PC-3 (cell line): ENCODE results near the gene SDK2. TPM values are rescaled to one million over a fixed set of nuclear protein-coding genes. Genes with fewer than 3 reads are reported as not detected.

Source experiments
- ATAC-seq: fragments of 200-7000 bp; cut with Tn5 transposase; 2 replicates; pipeline ENCODE4 v1.9.1; 2020; ENCODE audit warnings: mild to moderate bottlenecking, moderate library complexity
- BruUV-seq: library from RNA; stranded (reverse); fragments of 400-500 nt; replicated peaks from 2 replicates; lab custom pipeline; 2021; lab: Mats Ljungman, UMichigan
- CTCF ChIA-PET: fragments of 300-600 bp; sonication (Branson Sonifier 250); formaldehyde crosslinking; loops from one replicate; lab custom pipeline; 2022; ENCODE audit warnings: antibody characterized with exemption; lab: Charles Lee
- POLR2A ChIA-PET: fragments of 300-600 bp; sonication (Branson Sonifier 250); formaldehyde crosslinking; loops from one replicate; lab custom pipeline; 2022; ENCODE audit warnings: antibody characterized with exemption; ENCODE audit not compliant: unreplicated experiment; lab: Charles Lee
- DNase-seq: peaks from one replicate; pipeline ENCODE4 v3.0.0-alpha.2; 2015
- H2AFZ ChIP-seq: fragments of 300-600 bp; sonication (generic); 2 replicates; pipeline ENCODE4 v1.6.0; 2016; ENCODE audit warnings: antibody characterized with exemption, low read length
- H3F3A ChIP-seq: fragments of 300-600 bp; sonication (generic); one replicate; pipeline ENCODE4 v1.6.0; 2017; ENCODE audit warnings: antibody characterized with exemption, low read length, control low read depth, mild to moderate bottlenecking; ENCODE audit not compliant: unreplicated experiment
- H3K27ac ChIP-seq: fragments of 300-600 bp; sonication (generic); 2 replicates; pipeline ENCODE4 v1.5.1; 2016; ENCODE audit warnings: mild to moderate bottlenecking, low read length
- H3K27me3 ChIP-seq: fragments of 300-600 bp; sonication (generic); 2 replicates; pipeline ENCODE4 v1.6.1; 2016; ENCODE audit warnings: low read length, mixed read lengths
- H3K36me3 ChIP-seq: fragments of 300-600 bp; sonication (generic); 2 replicates; pipeline ENCODE4 v1.6.1; 2016; ENCODE audit warnings: low read depth, mixed run types, low read length, mixed read lengths
- H3K4me1 ChIP-seq: fragments of 300-600 bp; sonication (generic); 2 replicates; pipeline ENCODE4 v1.5.1; 2016; ENCODE audit warnings: low read length; ENCODE audit not compliant: insufficient read depth
- H3K4me2 ChIP-seq: fragments of 300-600 bp; sonication (generic); 2 replicates; pipeline ENCODE4 v1.6.0; 2016; ENCODE audit warnings: low read length
- H3K4me3 ChIP-seq: fragments of 300-600 bp; sonication (generic); 2 replicates; pipeline ENCODE4 v1.5.1; 2016; ENCODE audit warnings: mild to moderate bottlenecking, low read length, mixed read lengths
- H3K79me2 ChIP-seq: fragments of 300-600 bp; sonication (generic); 2 replicates; pipeline ENCODE4 v1.6.1; 2017; ENCODE audit warnings: low read length, mixed read lengths
- H3K9ac ChIP-seq: fragments of 300-600 bp; sonication (generic); 2 replicates; pipeline ENCODE4 v1.6.0; 2016; ENCODE audit warnings: mild to moderate bottlenecking, low read length
- H3K9me2 ChIP-seq: fragments of 300-600 bp; sonication (generic); replicated peaks from 2 replicates; pipeline ENCODE4 v1.6.1; 2016; ENCODE audit warnings: mixed run types, low read length, mixed read lengths
- H3K9me3 ChIP-seq: fragments of 300-600 bp; sonication (generic); 2 replicates; pipeline ENCODE4 v1.6.1; 2016; ENCODE audit warnings: low read length, mixed read lengths
- H4K20me1 ChIP-seq: fragments of 300-600 bp; sonication (generic); 2 replicates; pipeline ENCODE4 v1.6.1; 2016; ENCODE audit warnings: low read length, mixed read lengths
- EZH2 ChIP-seq: fragments of 300-600 bp; sonication (generic); IDR thresholded peaks from one replicate; pipeline ENCODE4 v1.6.1; 2017; ENCODE audit warnings: antibody characterized with exemption, mild to moderate bottlenecking, low read length; ENCODE audit not compliant: unreplicated experiment
- EZH2phosphoT487 ChIP-seq: fragments of 300-600 bp; sonication (generic); IDR thresholded peaks from 2 replicates; pipeline ENCODE4 v1.6.1; 2018; ENCODE audit warnings: mild to moderate bottlenecking, antibody characterized with exemption, low read length, borderline replicate concordance
- intact Hi-C: fragments of 100-400 bp; cut with micrococcal nuclease; formaldehyde crosslinking; loops from 2 replicates; pipeline ENCODE4 v1.9.0; 2023
- total RNA-seq: library from RNA; depleted of rRNA; stranded (reverse); fragments of >200 nt; gene quantifications from 2 replicates; pipeline ENCODE4 v1.2.3, GENCODE V29; 2014
- TF ChIP-seq, protein P1 (sequence below): fragments of 300-600 bp; sonication (generic); conservative IDR thresholded peaks from 2 replicates; pipeline ENCODE4 v1.5.1; 2017; ENCODE audit warnings: antibody characterized with exemption, low read depth, mild to moderate bottlenecking, low read length

Gene SDK2
- total RNA-seq, 1 experiment from 2014 or later, result 0.07 TPM

DNA sequence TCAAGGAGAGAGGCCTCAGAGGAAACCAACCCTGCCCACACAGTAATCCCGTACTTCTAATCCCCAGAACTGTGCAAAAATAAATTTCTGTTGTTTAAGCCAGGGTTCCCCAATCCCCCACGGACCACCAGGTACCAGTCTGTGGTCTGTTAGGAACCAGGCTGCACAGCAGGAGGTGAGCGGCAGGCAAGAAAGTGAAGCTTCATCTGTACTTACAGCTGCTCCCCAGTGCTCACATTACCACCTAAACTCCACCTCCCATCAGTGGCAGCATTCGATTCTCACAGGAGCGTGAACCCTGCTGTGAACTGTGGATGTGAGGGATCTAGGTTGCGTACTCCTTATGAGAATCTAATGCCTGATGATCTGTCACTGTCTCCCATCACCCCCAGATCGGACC, 231.3 kb downstream of the SDK2 start:
- Histone ChIP-seq H4K20me1 (no peaks in the 10 kb centered on the region), H3K27me3 (0 out of 2 replicates have a peak, but pooled peaks cover 7% of the 10 kb centered on the region), H3K4me1 (no peaks in the 10 kb centered on the region), H3K79me2 (no peaks in the 10 kb centered on the region), H3K36me3 (no peaks in the 10 kb centered on the region), H3K9me3 (no peaks in the 10 kb centered on the region), H3K4me3 (no peak overlapping the region), H3K27ac (no peak overlapping the region), H2AFZ (no peak overlapping the region), H3K9me2 (no peaks in the 10 kb centered on the region), H3F3A (no peaks in the 10 kb centered on the region), H3K9ac (no peak overlapping the region), H3K4me2 (no peak overlapping the region)
- TF ChIP-seq EZH2 (no peak), EZH2phosphoT487 (no peak)
- TF ChIP-seq, protein P1, sequence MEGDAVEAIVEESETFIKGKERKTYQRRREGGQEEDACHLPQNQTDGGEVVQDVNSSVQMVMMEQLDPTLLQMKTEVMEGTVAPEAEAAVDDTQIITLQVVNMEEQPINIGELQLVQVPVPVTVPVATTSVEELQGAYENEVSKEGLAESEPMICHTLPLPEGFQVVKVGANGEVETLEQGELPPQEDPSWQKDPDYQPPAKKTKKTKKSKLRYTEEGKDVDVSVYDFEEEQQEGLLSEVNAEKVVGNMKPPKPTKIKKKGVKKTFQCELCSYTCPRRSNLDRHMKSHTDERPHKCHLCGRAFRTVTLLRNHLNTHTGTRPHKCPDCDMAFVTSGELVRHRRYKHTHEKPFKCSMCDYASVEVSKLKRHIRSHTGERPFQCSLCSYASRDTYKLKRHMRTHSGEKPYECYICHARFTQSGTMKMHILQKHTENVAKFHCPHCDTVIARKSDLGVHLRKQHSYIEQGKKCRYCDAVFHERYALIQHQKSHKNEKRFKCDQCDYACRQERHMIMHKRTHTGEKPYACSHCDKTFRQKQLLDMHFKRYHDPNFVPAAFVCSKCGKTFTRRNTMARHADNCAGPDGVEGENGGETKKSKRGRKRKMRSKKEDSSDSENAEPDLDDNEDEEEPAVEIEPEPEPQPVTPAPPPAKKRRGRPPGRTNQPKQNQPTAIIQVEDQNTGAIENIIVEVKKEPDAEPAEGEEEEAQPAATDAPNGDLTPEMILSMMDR, result no peak
- DNase-seq (no peak), ATAC-seq (no peak)
- ChIA-PET POLR2A (no interaction called here), CTCF (interaction anchor here (0.5 kb wide), 1 partner anchor 236 kb away, joined by 3 read pairs; no protein-coding TSS in a partner anchor)
- no TSS peak for BruUV-seq
- intact Hi-C loops, result no loop called here

DNA sequence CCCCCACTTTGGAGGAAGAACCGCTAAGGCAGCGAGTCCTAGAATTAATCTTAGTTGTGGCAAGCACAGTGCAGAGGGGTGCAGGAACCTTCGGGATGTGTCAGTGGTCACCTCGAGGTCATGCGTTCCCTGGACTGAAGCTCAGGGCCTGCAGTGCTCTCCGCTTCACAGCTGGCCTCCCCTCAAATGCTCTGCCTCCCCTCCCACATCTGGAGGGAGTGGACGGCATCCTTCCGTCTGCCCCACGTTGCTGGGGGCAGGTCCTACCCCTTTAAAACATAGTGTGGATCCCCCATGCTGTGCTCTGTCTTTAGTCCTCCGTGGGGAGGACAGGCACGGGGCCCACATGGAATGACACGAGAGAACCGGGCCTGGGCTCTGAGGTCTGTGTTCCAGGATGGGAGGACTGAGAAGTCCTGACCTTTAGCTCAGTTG, 232.9 kb downstream of the SDK2 start:
- CTCF ChIA-PET, result no interaction called here
- H3K9me2 ChIP-seq, result no peaks in the 10 kb centered on the region
- ATAC-seq, result no peak

More for the DNA sequence above, 232.9 kb downstream of the SDK2 start:
- Histone ChIP-seq H3K9me3 (no peaks in the 10 kb centered on the region), H3K27me3 (0 out of 2 replicates have a peak, but pooled peaks cover 11% of the 10 kb centered on the region), H3K4me2 (no peak overlapping the region), H3F3A (no peaks in the 10 kb centered on the region), H3K9ac (no peak overlapping the region), H3K27ac (no peak overlapping the region), H3K4me3 (no peak overlapping the region), H3K4me1 (no peaks in the 10 kb centered on the region), H3K79me2 (no peaks in the 10 kb centered on the region), H3K36me3 (no peaks in the 10 kb centered on the region), H4K20me1 (no peaks in the 10 kb centered on the region), H2AFZ (no peak overlapping the region)
- intact Hi-C loops, result no loop called here
- TF ChIP-seq, protein P1, result no peak
- TF ChIP-seq EZH2phosphoT487 (no peak), EZH2 (no peak)
- DNase-seq, result no peak
- no TSS peak for BruUV-seq
- POLR2A ChIA-PET, result no interaction called here
